SK-N-SH treated with all-trans-retinoic acid at 6 μM for 48 hours (cell line): Measurements from ENCODE around the gene FMN1.

Source experiments
- ATAC-seq: fragments of 200-7000 bp; cut with Tn5 transposase; 3 replicates; pipeline ENCODE4 v1.9.1; 2020; ENCODE audit warnings: mild to moderate bottlenecking, moderate library complexity
- ARNTL ChIP-seq: fragments of 450-650 bp; formaldehyde crosslinking; IDR thresholded peaks from 2 replicates; pipeline ENCODE4 v1.5.0; 2020; ENCODE audit warnings: low read depth, mild to moderate bottlenecking, moderate library complexity, borderline replicate concordance
- BACH2 ChIP-seq: fragments of 250-450 bp; sonication (Bioruptor Pico); IDR thresholded peaks from 2 replicates; pipeline ENCODE4 v1.9.0; 2021; ENCODE audit warnings: mild to moderate bottlenecking, borderline replicate concordance
- CSDC2 ChIP-seq: fragments of 250-450 bp; sonication (Bioruptor Pico); IDR thresholded peaks from 2 replicates; pipeline ENCODE4 v1.5.0; 2020; ENCODE audit warnings: mild to moderate bottlenecking, moderate library complexity
- ESRRG ChIP-seq: fragments of 250-450 bp; sonication (Bioruptor Pico); IDR thresholded peaks from 2 replicates; pipeline ENCODE4 v1.6.1; 2021; ENCODE audit warnings: mild to moderate bottlenecking
- GLIS3 ChIP-seq: fragments of 250-450 bp; sonication (Bioruptor Pico); IDR thresholded peaks from 2 replicates; pipeline ENCODE4 v1.5.0; 2020; ENCODE audit warnings: mild to moderate bottlenecking, moderate library complexity
- ISL1 ChIP-seq: fragments of 250-450 bp; sonication (Bioruptor Pico); IDR thresholded peaks from 2 replicates; pipeline ENCODE4 v2.1.2; 2022; ENCODE audit warnings: mild to moderate bottlenecking, moderate library complexity
- OSR1 ChIP-seq: fragments of 250-450 bp; sonication (Bioruptor Pico); IDR thresholded peaks from 2 replicates; pipeline ENCODE4 v1.8.0; 2022; ENCODE audit warnings: moderate library complexity, mild to moderate bottlenecking, inconsistent platforms
- PATZ1 ChIP-seq: fragments of 250-450 bp; sonication (Bioruptor Pico); IDR thresholded peaks from 2 replicates; pipeline ENCODE4 v1.8.0; 2020; ENCODE audit warnings: mild to moderate bottlenecking, moderate library complexity, borderline replicate concordance
- POU6F1 ChIP-seq: fragments of 250-450 bp; sonication (Bioruptor Pico); IDR thresholded peaks from 2 replicates; pipeline ENCODE4 v1.8.0; 2021; ENCODE audit warnings: low read depth, mild to moderate bottlenecking, moderate library complexity, borderline replicate concordance
- PPARA ChIP-seq: fragments of 250-450 bp; sonication (Bioruptor Pico); IDR thresholded peaks from 2 replicates; pipeline ENCODE4 v1.5.0; 2020; ENCODE audit warnings: mild to moderate bottlenecking, borderline replicate concordance
- RARB ChIP-seq: fragments of 250-450 bp; sonication (Bioruptor Pico); IDR thresholded peaks from 2 replicates; pipeline ENCODE4 v1.8.0; 2021; ENCODE audit warnings: mild to moderate bottlenecking, moderate library complexity
- SNAI2 ChIP-seq: fragments of 250-450 bp; sonication (Bioruptor Pico); IDR thresholded peaks from 2 replicates; pipeline ENCODE4 v1.5.0; 2020; ENCODE audit warnings: mild to moderate bottlenecking, moderate library complexity
- TCF4 ChIP-seq: fragments of 250-450 bp; sonication (Bioruptor Pico); IDR thresholded peaks from 2 replicates; pipeline ENCODE4 v1.8.0; 2021; ENCODE audit warnings: mild to moderate bottlenecking, moderate library complexity, borderline replicate concordance
- TOX ChIP-seq: fragments of 250-450 bp; sonication (Bioruptor Pico); IDR thresholded peaks from 2 replicates; pipeline ENCODE4 v1.8.0; 2021; ENCODE audit warnings: mild to moderate bottlenecking, moderate library complexity, borderline replicate concordance
- ZC3H10 ChIP-seq: fragments of 250-450 bp; sonication (Bioruptor Pico); IDR thresholded peaks from 2 replicates; pipeline ENCODE4 v1.5.1; 2021; ENCODE audit warnings: mild to moderate bottlenecking, moderate library complexity
- ZFP3 ChIP-seq: fragments of 250-450 bp; sonication (Bioruptor Pico); IDR thresholded peaks from 2 replicates; pipeline ENCODE4 v1.5.0; 2020; ENCODE audit warnings: mild to moderate bottlenecking, moderate library complexity
- ZFP30 ChIP-seq: fragments of 450-650 bp; formaldehyde crosslinking; IDR thresholded peaks from 2 replicates; pipeline ENCODE4 v1.5.0; 2022; ENCODE audit warnings: mild to moderate bottlenecking, moderate library complexity
- ZNF565 ChIP-seq: fragments of 450-650 bp; formaldehyde crosslinking; conservative IDR thresholded peaks from 2 replicates; pipeline ENCODE4 v1.5.0; 2020; ENCODE audit warnings: low read depth, mild to moderate bottlenecking, moderate library complexity
- ZNF70 ChIP-seq: fragments of 450-650 bp; formaldehyde crosslinking; IDR thresholded peaks from 2 replicates; pipeline ENCODE4 v1.5.0; 2020; ENCODE audit warnings: mild to moderate bottlenecking, moderate library complexity
- ZNF8 ChIP-seq: fragments of 450-650 bp; formaldehyde crosslinking; IDR thresholded peaks from 2 replicates; pipeline ENCODE4 v1.5.0; 2020; ENCODE audit warnings: mild to moderate bottlenecking, moderate library complexity
- TF ChIP-seq, protein P1 (sequence below): fragments of 250-450 bp; sonication (Bioruptor Pico); IDR thresholded peaks from 2 replicates; pipeline ENCODE4 v1.5.0; 2020; ENCODE audit warnings: mild to moderate bottlenecking, moderate library complexity
- TF ChIP-seq, protein P2 (sequence below): fragments of 250-450 bp; sonication (Bioruptor Pico); IDR thresholded peaks from 2 replicates; pipeline ENCODE4 v1.5.1; 2021; ENCODE audit warnings: mild to moderate bottlenecking, moderate library complexity

The FMN1 gene

DNA sequence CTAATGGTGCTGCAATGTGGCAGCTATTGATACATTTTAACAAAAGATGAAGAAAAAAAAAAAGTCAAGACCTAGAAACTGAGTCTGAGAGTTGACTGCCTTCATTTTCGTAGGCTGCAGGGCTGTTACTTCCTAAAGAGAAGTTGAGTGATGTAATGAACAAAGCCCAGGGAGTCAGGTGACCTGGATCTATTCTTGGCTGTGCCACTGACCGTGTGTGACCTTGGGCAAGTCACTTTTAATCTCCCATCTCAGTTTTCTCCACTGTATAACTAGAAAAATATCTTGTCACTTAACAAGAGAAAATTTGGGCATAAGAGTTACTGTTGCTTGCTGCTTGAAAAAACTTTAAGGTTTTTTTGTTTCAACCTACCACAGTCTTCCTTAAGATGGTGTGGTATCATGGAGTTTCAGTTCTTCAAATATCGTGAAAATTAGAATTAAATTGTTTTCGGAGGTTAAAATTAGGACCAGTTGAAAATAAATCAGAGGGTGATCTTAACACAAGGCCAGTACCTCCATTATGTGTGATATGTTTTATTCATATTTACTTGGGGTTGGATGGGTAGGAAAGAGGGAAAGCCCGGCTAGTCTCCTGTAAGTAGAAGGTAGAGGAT is 5.8 kb downstream of the FMN1 start:
- no peak for ATAC-seq
- TF ChIP-seq TOX (CRISPR knock-in tag) (no peak), BACH2 (CRISPR knock-in tag) (no peak), OSR1 (CRISPR knock-in tag) (no peak), ZNF8 (CRISPR knock-in tag) (no peak), RARB (CRISPR knock-in tag) (no peak), ZNF70 (CRISPR knock-in tag) (no peak), ESRRG (CRISPR knock-in tag) (no peak), POU6F1 (no peak), PPARA (CRISPR knock-in tag) (no peak), SNAI2 (no peak), CSDC2 (CRISPR knock-in tag) (no peak), ZNF565 (CRISPR knock-in tag) (no peak), ARNTL (CRISPR knock-in tag) (no peak)
- TF ChIP-seq, protein P1, sequence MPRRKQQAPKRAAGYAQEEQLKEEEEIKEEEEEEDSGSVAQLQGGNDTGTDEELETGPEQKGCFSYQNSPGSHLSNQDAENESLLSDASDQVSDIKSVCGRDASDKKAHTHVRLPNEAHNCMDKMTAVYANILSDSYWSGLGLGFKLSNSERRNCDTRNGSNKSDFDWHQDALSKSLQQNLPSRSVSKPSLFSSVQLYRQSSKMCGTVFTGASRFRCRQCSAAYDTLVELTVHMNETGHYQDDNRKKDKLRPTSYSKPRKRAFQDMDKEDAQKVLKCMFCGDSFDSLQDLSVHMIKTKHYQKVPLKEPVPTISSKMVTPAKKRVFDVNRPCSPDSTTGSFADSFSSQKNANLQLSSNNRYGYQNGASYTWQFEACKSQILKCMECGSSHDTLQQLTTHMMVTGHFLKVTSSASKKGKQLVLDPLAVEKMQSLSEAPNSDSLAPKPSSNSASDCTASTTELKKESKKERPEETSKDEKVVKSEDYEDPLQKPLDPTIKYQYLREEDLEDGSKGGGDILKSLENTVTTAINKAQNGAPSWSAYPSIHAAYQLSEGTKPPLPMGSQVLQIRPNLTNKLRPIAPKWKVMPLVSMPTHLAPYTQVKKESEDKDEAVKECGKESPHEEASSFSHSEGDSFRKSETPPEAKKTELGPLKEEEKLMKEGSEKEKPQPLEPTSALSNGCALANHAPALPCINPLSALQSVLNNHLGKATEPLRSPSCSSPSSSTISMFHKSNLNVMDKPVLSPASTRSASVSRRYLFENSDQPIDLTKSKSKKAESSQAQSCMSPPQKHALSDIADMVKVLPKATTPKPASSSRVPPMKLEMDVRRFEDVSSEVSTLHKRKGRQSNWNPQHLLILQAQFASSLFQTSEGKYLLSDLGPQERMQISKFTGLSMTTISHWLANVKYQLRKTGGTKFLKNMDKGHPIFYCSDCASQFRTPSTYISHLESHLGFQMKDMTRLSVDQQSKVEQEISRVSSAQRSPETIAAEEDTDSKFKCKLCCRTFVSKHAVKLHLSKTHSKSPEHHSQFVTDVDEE (CRISPR knock-in tag), result no peak
- TF ChIP-seq, protein P2, sequence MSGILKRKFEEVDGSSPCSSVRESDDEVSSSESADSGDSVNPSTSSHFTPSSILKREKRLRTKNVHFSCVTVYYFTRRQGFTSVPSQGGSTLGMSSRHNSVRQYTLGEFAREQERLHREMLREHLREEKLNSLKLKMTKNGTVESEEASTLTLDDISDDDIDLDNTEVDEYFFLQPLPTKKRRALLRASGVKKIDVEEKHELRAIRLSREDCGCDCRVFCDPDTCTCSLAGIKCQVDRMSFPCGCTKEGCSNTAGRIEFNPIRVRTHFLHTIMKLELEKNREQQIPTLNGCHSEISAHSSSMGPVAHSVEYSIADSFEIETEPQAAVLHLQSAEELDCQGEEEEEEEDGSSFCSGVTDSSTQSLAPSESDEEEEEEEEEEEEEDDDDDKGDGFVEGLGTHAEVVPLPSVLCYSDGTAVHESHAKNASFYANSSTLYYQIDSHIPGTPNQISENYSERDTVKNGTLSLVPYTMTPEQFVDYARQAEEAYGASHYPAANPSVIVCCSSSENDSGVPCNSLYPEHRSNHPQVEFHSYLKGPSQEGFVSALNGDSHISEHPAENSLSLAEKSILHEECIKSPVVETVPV (CRISPR knock-in tag), result no peak

DNA sequence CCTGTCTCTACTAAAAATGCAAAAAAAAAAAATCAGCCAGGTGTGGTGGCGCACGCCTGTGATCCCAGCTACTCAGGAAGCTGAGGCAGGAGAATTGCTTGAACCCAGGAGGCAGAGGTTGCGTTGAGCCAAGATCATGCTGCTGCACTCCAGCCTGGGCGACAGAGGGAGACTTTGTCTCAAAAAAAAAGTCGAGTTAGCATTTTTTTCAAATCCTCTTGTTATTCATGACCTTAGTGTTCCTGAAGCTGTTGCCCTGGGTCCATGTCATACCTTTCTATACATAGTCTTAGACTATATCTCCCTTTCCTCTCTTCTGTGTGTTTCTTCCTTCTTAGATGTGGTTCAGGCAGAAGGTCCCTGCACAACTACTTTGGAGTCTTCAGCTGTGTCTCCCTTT is 6.4 kb downstream of the FMN1 start:
- no peak for TF ChIP-seq TOX (CRISPR knock-in tag)
- no peak for TF ChIP-seq ARNTL (CRISPR knock-in tag)
- TF ChIP-seq ZNF70 (CRISPR knock-in tag), result no peak
- no peak for ATAC-seq

GRCh38 chr15:33183334-33183733 is 11.2 kb downstream of the FMN1 start:
- ATAC-seq, result no peak
- no peak for TF ChIP-seq PATZ1 (CRISPR knock-in tag)

DNA sequence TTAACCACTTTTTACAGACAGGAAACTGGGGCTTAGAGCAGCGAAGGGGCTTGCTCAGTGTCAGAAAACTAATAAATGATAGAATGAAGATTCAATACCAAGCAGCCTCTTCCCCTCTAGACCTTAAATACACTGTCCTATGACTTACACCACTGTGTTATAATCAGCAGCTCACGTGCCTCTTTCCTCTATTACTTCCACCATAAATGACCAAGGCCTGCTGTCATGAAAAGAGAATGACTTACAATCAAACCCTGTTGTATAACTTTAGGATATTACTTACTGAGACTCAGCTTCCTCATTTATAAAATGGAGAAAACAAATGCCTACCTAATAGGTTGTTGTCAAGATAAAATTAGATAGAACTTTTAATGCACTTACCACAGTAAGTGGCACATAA is 11.6 kb downstream of the FMN1 start:
- TF ChIP-seq GLIS3 (CRISPR knock-in tag), result no peak
- no peak for ATAC-seq

DNA sequence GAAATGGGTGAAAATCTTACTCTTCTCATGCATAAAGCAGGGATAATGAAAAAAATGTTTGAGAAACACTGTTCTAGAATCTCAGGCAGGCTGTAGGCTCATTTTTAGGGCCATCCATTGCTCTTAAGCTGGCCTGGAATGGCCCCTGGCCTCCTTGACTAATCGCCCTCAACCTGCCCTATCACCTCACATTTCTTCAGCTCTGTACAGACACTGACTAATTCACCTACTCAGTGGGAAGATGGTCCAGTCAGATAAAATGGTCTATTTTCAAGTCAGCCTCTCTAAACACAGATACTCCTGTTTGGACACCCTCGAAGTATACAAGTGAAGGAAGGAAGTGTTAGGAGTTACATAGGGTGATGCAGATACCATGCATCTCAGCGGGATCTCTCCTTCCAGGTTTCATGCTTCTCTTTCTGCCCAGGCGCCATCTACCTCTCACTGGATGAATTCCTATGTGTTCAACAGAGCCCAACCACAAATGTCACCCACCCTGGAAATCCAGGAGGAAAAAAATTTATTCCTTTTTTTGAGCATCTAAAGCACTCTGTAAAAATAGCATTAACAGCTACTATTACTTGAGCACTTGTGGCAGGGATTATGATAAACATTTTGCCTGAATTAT is 12.1 kb downstream of the FMN1 start:
- peak; percentile 51 for ATAC-seq
- TF ChIP-seq CSDC2 (CRISPR knock-in tag), result no peak
- TF ChIP-seq ESRRG (CRISPR knock-in tag), result no peak
- TF ChIP-seq PATZ1 (CRISPR knock-in tag), result no peak
- TF ChIP-seq, protein P1 (CRISPR knock-in tag), result no peak
- no peak for TF ChIP-seq ARNTL (CRISPR knock-in tag)
- TF ChIP-seq OSR1 (CRISPR knock-in tag), result no peak
- TF ChIP-seq ZNF70 (CRISPR knock-in tag), result no peak
- TF ChIP-seq TCF4 (CRISPR knock-in tag), result no peak
- TF ChIP-seq ZFP30 (CRISPR knock-in tag), result no peak
- TF ChIP-seq ISL1 (CRISPR knock-in tag), result no peak
- no peak for TF ChIP-seq ZFP3
- no peak for TF ChIP-seq ZC3H10
